Frontal cortex (tissue), 4 donors: Measurements from ENCODE around the gene RAB6A. TPM values are rescaled to one million over a fixed set of nuclear protein-coding genes. Genes with fewer than 3 reads are reported as not detected.
"Not testable (repeated sequence)": the region's sequence is repeated elsewhere in the genome, so short reads cannot be mapped to it uniquely, and the experiment has no call there.

Experiments used
- DNase-seq, 2 donors: peaks; one replicate each; pipeline ENCODE4 v3.0.0; 2012; ENCODE audit warnings: low spot score in 2 of 2
- FAIRE-seq: peaks from 2 replicates; lab custom pipeline; 2012; peaks lifted over from hg19 to GRCh38; lab: Jason Lieb, UNC
- total RNA-seq: library from RNA; depleted of rRNA; stranded (reverse); fragments of >200 nt; gene quantifications from one replicate; pipeline ENCODE4 v1.2.3, GENCODE V29; 2014
- donor health status: control.
- donor health status: control.
- donor health status: control.

RAB6A gene
- 390 TPM for total RNA-seq

- DNase-seq (peak; percentile 96 to 98), FAIRE-seq (peak; percentile 92)
Observed at GRCh38 chr11:73760679-73761402, at the start of gene RAB6A. RAB6A (minus strand) TSS chr11:73761074; CDS start chr11:73760635, 439 bp downstream.

DNA sequence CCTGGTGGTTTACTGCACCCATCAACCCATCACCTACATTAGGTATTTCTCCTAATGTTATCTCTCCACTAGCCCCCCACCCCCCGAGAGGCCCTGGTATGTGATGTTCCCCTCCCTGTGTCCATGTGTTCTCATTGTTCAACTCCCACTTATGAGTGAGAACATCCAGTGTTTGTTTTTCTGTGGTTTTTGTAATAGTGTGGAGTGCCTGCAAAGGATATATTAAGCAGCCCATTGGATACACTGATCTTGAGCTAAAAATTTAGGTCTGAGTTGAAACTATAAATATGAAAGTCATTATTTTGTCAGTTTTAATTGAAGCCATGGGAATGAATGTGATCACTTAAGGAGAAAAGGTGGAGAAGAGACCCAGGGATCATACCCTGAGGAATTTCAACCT lies 49.8 kb upstream of the RAB6A start:
- DNase-seq = no peak

GRCh38 chr11:73808052-73808451 lies 47.2 kb upstream of the RAB6A start:
- DNase-seq = no peak
- no peak for FAIRE-seq

More for the DNA sequence above, 49.8 kb upstream of the RAB6A start:
- no peak for FAIRE-seq

DNA sequence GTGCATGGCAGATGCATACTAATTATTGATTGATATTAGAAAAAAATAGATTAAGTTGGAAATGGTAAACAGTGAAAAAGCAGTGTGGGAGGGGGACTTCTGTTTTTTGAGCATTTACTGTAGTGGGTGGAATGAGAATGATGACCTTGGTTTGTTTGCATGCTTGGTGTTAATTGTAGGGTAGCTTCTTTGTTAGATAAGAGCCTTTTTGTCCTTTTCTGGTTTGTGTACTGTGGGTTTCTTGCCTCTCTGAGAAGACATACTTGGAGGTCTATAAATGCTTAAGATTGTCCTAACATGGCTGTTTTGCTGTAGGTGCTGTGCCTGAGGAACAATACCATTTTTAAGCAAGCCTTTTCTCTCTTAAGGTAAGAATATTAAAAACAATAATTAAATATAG lies 43.8 kb upstream of the RAB6A start:
- FAIRE-seq (no peak), DNase-seq (no peak)

DNA sequence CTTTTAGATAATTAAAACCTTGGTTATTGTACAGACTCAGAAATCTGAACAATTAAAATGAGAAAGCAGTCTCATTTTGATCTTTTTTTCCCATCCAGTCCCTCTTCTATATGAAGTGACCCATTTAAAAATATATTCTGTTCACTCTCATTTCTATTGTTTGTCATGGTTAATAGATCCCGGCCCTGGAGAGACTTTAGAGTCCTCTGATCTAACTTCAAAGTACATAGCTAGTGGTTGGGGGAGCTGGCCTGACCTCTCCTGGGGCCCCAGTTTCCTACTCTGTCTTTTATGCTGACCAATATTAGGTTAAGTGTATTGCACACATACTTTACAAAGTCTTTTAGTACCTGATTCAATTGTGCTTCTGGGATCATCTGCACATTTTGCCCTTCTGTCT lies 40.3 kb upstream of the RAB6A start:
- DNase-seq (no peak), FAIRE-seq (no peak)

GRCh38 chr11:73800276-73800806 lies 39.5 kb upstream of the RAB6A start:
- FAIRE-seq (no peak), DNase-seq (no peak)

GRCh38 chr11:73797457-73797856 lies 36.6 kb upstream of the RAB6A start:
- DNase-seq (no peak), FAIRE-seq (no peak)

- FAIRE-seq = no peak
- peak; percentile 31 to 37 for DNase-seq
Observed at GRCh38 chr11:73795925-73796632, 35.2 kb upstream of the RAB6A start.

DNA sequence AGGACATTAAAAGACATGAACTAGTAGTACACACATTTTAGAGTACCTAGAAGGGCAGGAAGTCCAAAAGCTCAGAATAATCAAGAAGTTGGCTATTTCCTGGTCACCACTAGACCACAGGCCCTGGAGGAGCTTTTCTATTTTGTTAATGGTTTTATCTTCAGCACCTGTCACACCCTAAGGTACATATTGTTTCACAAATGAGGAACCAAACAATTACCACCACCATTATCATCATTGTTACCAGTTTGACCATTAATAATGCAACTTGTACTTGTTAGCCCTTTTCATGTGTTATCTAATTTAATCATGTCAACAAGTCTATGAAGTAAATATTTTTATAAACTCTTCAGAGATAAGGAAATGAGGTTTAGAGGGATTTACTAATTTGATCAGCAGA lies 31.7 kb upstream of the RAB6A start:
- no peak for FAIRE-seq
- DNase-seq = no peak

DNA sequence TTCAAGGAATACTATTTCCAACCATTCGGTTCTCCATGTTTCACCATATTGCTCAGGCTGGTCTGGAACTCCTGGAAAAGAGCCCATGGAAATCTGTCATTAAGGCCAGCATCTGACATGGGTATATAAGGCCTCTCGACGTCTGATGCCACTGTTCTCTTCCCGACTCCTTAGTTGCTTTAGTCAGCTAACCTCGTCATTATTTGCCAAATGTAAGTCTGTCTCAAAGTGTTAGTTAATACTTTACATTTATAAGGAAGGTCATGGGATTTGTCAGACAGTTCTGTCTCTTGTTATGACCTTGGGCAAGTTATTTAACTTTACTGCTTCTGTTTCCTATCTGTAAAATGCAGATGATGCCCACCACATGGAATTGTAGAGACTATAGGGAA lies 28.4 kb upstream of the RAB6A start:
- DNase-seq (no peak), FAIRE-seq (no peak)

DNA sequence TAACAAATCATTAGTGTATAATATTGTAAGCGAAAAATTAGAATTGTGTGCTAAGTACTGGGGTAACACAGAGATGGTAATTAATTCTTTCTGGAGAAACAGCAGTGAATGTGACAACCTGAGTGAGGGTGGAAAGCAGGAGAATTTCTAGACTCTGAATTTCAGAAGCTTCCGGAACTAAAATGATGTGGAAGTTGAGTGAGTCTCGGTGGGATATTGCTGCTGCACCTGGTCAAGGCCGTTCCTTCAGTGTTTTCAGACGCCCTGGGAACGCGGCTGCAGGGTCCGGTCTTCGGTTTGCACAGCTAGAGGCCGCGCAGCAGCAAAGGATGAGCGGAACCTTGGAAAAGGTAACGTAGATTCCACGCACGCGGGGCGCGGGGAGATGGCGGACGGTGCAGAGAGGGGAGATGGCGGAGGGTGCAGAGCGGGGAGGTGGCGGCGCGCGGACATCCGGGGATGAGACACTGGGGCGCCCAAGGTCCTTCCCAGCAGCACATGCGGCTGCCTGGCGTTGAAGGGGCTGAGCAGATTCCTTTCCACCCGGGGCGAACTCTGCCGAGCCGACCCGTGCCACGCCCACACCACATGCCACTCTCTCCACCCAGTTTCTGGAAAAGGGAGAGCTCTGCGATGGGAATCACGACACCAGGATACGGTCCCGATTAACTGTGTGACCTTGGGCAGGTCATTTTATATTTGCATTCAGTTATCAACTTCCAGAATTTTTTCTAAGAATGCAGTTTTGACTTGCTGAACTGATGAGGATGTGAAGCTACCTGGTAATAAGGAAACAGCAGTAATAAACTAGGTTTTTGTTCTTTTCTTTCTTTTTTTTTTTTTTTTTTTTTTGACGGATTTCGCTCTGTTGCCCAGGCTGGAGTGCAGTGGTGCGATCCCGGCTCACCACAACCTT lies 27.0 kb upstream of the RAB6A start, which contains the start of gene MRPL48:
Gene MRPL48, plus strand, starts transcription at position 232 of the 916 bp plus-strand sequence. Its CDS starts 98 bp downstream, at position 330.
- FAIRE-seq = no peak
- peak; percentile 68 to 82 for DNase-seq

GRCh38 chr11:73787051-73787642 lies 26.3 kb upstream of the RAB6A start:
- DNase-seq (no peak), FAIRE-seq (no peak)

DNA sequence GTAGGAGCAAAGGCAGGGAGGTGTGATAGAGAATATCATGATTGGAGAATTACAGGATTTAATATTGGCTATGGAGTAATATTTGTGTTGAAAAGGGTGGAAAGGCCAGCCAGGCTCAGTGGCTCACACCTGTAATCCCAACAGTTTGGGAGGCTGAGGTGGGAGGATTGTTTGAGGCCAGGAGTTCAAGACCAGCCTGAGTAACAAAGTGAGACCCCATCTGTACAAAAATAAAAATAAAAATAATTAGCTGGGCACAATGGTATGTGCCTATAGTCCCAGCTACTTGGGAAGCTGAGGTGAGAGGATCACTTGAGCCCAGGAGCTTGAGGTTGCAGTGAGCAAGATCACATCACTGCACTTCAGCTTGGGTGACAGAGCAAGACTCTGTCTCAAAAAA lies 24.6 kb upstream of the RAB6A start:
- FAIRE-seq, DNase-seq: not testable (repeated sequence)

DNA sequence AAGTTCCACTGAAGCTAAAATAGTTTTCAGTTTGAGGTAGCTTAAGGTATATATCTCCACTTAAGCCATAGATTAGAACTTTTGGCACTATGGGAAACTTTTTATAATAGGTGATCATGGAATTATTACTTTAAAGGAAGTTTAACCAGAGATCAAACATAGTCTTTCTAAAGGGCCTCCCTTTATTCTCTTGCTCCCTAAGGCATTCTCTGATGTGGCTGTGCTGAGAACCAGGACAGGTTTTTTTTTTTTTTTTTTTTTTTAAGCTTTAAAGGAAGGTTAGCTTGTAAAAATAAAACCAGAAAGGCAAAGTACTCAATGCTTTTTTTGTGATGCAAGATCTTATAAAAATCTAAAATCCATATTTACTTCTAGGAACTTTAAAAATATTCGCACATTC lies 23.9 kb upstream of the RAB6A start:
- DNase-seq = no peak
- no peak for FAIRE-seq

GRCh38 chr11:73784080-73784634 lies 23.3 kb upstream of the RAB6A start:
- FAIRE-seq (no peak), DNase-seq (no peak)

DNA sequence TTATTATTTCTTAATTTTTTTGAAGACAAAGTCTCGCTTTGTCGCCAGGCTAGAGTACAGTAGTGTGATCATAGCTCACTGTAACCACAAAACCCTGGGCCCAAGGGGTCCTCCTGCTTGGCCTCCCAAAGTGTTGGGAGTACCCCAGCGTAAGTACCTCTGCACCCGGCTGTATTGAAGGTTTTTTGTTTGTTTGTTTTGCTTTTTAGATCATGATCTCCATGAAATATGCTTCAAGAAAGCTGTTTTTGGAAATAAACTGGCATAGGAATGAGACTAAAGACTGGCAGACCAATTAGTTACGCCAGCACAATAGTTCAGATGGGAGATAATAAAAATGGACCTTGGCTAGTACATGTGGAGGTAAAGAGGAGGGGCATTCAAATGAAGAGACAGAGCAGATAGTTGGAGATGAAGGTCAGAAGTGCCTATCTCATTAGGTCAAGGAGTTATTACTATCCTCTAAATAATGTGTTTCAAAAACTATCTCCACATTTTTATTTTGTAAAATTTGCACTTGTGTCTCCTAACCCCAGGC lies 22.7 kb upstream of the RAB6A start:
- FAIRE-seq = no peak
- no peak for DNase-seq

- DNase-seq = no peak
- FAIRE-seq = no peak
Observed at GRCh38 chr11:73781303-73781702, 20.4 kb upstream of the RAB6A start.

DNA sequence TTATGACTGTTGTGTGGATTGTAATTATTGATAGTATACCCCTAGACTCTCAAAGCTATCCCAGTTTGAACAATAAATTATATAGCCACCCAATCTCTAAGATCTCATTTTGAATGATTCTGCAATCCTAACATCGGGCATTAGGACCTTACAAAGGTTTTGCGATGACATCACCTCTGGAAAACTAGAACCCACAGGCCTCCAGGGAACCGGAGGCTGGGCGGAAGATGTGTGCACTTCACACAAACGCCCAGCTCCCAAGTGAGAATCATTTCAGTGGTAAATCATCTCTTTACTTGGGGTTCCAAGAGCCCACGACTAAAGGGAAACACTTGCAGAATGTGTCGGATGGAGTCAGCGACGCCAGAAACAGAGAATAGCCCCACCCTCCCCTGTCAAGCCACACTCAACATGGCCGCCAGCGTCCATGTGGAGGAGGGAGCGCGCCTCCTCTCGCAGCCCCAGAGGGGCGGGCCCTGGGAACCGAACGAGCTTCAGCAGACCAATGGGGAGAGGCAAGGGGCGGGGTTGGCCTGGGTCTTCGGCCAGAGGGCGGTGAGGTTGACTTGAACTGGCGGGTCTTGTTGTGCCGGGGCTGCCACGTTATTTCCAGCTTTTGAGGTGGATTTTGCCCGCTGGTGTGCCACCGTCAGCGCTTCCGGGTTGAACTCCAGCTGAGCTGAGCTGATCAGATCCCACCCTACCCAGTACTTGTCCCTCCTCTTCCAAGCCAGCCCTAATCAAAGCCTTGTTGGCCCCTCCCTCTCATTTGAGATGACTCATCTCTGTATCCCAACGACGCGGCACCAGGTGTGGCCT lies 18.4 kb upstream of the RAB6A start:
- FAIRE-seq (peak; percentile 67), DNase-seq (peak; percentile 89 to 93)
